Measurements from ENCODE around the gene POLR3A.

DNA sequence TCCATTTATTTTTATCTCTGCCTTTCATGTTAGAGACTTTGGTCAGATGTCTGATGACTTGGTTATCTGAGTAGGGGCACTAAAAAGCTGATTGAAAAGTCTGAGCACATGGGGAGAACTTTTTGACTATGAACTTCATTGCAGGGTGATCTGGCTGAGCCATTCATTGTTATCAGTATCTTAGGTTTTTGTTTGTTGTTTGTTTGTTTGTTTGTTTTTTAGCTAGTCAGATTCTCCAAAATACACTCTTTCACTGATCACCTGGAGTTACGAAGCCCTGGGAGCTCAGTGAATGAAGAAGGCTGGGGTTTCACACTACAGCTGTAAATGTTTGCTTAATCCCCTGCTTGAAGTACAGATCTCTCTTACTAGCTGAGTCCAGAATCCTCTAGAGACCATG lies 74.2 kb downstream of the POLR3A start:
- no peak for TF ChIP-seq EZH2 (IDR thresholded peaks at IDR 0.05; ENCODE audit: borderline replicate concordance)
- TF ChIP-seq, protein P1, sequence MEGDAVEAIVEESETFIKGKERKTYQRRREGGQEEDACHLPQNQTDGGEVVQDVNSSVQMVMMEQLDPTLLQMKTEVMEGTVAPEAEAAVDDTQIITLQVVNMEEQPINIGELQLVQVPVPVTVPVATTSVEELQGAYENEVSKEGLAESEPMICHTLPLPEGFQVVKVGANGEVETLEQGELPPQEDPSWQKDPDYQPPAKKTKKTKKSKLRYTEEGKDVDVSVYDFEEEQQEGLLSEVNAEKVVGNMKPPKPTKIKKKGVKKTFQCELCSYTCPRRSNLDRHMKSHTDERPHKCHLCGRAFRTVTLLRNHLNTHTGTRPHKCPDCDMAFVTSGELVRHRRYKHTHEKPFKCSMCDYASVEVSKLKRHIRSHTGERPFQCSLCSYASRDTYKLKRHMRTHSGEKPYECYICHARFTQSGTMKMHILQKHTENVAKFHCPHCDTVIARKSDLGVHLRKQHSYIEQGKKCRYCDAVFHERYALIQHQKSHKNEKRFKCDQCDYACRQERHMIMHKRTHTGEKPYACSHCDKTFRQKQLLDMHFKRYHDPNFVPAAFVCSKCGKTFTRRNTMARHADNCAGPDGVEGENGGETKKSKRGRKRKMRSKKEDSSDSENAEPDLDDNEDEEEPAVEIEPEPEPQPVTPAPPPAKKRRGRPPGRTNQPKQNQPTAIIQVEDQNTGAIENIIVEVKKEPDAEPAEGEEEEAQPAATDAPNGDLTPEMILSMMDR (IDR thresholded peaks at IDR 0.05; ENCODE audit: poor library complexity), result no peak
- TF ChIP-seq EZH2phosphoT487 (IDR thresholded peaks at IDR 0.05; ENCODE audit: low read depth, severe bottlenecking, unreplicated experiment), result no peak

Data from hepatocyte (in vitro differentiated cells).